HEK293 (cell line): ENCODE results near the gene ACTL8.

Source experiments
- REPIN1 ChIP-seq: fragments of 450-650 bp; formaldehyde crosslinking; IDR thresholded peaks from 2 replicates; pipeline ENCODE4 v1.5.1; 2017; ENCODE audit warnings: missing biosample characterization, missing genetic modification characterization, low read depth
- ZNF16 ChIP-seq: fragments of 450-650 bp; formaldehyde crosslinking; IDR thresholded peaks from 2 replicates; pipeline ENCODE4 v1.5.1; 2016; ENCODE audit warnings: low read depth, missing biosample characterization, missing genetic modification characterization
- TF ChIP-seq, protein P1 (sequence below): fragments of 450-650 bp; formaldehyde crosslinking; IDR thresholded peaks from 2 replicates; pipeline ENCODE4 v1.5.1; 2016; ENCODE audit warnings: missing biosample characterization, missing genetic modification characterization
- TF ChIP-seq, protein P2 (sequence below): sonication (generic); formaldehyde crosslinking; IDR thresholded peaks from 2 replicates; pipeline ENCODE4 v1.8.1; 2022; ENCODE audit warnings: mild to moderate bottlenecking, moderate library complexity, missing genetic modification reagents
- TF ChIP-seq, protein P3 (sequence below): fragments of 450-650 bp; formaldehyde crosslinking; IDR thresholded peaks from 2 replicates; pipeline ENCODE4 v1.5.1; 2016; ENCODE audit warnings: missing biosample characterization, missing genetic modification characterization

DNA sequence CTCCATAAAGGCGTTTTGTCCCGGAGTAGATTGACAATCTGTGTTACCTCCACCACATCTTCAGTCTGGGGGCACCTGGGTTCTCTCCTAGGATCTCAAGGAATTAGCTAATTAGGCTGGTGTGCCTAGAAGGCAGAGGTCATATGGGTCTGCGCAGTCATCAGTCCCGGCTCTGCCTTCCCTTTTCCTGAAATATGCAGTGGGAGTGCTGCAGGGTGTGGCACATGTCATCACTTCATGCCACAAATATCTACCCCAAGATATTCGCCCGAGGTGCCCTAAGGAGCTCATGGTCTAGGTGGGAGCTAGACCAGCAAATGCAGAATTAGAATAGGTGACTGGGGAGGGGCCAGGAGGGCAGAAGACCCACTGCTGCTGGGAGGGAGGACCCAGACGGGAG, 42.9 kb downstream of the ACTL8 start:
- TF ChIP-seq REPIN1 (tag by site-specific recombination) (no peak), ZNF16 (no peak)
- TF ChIP-seq, protein P1, sequence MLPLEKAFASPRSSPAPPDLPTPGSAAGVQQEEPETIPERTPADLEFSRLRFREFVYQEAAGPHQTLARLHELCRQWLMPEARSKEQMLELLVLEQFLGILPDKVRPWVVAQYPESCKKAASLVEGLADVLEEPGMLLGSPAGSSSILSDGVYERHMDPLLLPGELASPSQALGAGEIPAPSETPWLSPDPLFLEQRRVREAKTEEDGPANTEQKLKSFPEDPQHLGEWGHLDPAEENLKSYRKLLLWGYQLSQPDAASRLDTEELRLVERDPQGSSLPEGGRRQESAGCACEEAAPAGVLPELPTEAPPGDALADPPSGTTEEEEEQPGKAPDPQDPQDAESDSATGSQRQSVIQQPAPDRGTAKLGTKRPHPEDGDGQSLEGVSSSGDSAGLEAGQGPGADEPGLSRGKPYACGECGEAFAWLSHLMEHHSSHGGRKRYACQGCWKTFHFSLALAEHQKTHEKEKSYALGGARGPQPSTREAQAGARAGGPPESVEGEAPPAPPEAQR, result no peak
- TF ChIP-seq, protein P2, sequence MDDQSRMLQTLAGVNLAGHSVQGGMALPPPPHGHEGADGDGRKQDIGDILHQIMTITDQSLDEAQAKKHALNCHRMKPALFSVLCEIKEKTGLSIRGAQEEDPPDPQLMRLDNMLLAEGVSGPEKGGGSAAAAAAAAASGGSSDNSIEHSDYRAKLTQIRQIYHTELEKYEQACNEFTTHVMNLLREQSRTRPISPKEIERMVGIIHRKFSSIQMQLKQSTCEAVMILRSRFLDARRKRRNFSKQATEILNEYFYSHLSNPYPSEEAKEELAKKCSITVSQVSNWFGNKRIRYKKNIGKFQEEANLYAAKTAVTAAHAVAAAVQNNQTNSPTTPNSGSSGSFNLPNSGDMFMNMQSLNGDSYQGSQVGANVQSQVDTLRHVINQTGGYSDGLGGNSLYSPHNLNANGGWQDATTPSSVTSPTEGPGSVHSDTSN (CRISPR knock-in tag), result no peak
- TF ChIP-seq, protein P3, sequence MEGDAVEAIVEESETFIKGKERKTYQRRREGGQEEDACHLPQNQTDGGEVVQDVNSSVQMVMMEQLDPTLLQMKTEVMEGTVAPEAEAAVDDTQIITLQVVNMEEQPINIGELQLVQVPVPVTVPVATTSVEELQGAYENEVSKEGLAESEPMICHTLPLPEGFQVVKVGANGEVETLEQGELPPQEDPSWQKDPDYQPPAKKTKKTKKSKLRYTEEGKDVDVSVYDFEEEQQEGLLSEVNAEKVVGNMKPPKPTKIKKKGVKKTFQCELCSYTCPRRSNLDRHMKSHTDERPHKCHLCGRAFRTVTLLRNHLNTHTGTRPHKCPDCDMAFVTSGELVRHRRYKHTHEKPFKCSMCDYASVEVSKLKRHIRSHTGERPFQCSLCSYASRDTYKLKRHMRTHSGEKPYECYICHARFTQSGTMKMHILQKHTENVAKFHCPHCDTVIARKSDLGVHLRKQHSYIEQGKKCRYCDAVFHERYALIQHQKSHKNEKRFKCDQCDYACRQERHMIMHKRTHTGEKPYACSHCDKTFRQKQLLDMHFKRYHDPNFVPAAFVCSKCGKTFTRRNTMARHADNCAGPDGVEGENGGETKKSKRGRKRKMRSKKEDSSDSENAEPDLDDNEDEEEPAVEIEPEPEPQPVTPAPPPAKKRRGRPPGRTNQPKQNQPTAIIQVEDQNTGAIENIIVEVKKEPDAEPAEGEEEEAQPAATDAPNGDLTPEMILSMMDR (tag by site-specific recombination), result no peak
